DOHH2 (cell line): ENCODE measurements around the gene RGS2.

Experiments used
- CTCF ChIP-seq: fragments of 200-600 bp; sonication (generic); IDR thresholded peaks from one replicate; pipeline ENCODE4 v1.5.1; 2014; ENCODE audit warnings: antibody characterized with exemption, mild to moderate bottlenecking, low read depth, low read length; ENCODE audit not compliant: poor library complexity, severe bottlenecking
- EZH2phosphoT487 ChIP-seq: fragments of 200-600 bp; sonication (generic); IDR thresholded peaks from 2 replicates; pipeline ENCODE4 v1.6.1; 2017; ENCODE audit warnings: borderline replicate concordance, mild to moderate bottlenecking, antibody characterized with exemption, low read length, moderate library complexity, mixed read lengths

DNA sequence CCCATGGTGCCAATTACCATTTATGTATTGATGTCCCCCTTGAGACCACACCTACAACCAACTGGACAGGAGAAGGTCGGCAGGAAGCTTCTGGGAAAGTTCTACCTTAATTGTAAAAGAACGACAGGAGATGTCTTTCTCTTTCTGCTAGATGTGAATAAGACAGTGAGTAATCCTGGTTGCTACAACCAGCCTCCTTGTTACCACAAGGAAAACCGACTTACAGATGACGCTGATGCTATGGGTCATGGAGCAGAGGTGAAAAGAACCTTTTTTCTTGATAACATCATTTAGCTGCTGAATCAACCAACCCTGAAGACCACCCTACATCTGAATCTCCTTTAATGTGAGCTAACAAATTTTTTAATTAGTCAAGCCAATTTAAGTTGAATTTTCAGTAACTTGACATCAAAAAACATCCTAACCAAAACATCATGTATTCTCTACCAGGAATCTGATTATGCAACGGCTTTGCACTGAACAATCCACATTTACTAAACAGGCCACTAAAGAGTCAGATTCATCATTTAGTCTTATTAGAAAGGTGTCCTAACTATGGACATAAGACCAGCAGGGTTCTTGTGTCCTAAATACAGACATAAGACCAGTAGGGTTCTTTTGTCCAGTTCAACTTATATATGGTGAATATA, 23.0 kb downstream of the RGS2 start:
- TF ChIP-seq CTCF (no peak), EZH2phosphoT487 (no peak)
